Hair follicle dermal papilla cell (primary cell): ENCODE measurements around the gene SIGLEC10. TPM values are rescaled to one million over a fixed set of nuclear protein-coding genes. Genes with fewer than 3 reads are reported as not detected.

Experiments
- small RNA-seq: library from RNA; depleted of rRNA; stranded (forward); fragments of <200 nt; gene quantifications from one replicate; pipeline ENCODE3, GENCODE V24; 2012
- total RNA-seq: library from RNA; depleted of rRNA; stranded (reverse); fragments of >200 nt; gene quantifications from 2 replicates; pipeline ENCODE4 v1.2.3, GENCODE V29; 2012

Gene SIGLEC10, protein sequence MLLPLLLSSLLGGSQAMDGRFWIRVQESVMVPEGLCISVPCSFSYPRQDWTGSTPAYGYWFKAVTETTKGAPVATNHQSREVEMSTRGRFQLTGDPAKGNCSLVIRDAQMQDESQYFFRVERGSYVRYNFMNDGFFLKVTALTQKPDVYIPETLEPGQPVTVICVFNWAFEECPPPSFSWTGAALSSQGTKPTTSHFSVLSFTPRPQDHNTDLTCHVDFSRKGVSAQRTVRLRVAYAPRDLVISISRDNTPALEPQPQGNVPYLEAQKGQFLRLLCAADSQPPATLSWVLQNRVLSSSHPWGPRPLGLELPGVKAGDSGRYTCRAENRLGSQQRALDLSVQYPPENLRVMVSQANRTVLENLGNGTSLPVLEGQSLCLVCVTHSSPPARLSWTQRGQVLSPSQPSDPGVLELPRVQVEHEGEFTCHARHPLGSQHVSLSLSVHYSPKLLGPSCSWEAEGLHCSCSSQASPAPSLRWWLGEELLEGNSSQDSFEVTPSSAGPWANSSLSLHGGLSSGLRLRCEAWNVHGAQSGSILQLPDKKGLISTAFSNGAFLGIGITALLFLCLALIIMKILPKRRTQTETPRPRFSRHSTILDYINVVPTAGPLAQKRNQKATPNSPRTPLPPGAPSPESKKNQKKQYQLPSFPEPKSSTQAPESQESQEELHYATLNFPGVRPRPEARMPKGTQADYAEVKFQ
- total RNA-seq, result not detected in 2 replicates

DNA sequence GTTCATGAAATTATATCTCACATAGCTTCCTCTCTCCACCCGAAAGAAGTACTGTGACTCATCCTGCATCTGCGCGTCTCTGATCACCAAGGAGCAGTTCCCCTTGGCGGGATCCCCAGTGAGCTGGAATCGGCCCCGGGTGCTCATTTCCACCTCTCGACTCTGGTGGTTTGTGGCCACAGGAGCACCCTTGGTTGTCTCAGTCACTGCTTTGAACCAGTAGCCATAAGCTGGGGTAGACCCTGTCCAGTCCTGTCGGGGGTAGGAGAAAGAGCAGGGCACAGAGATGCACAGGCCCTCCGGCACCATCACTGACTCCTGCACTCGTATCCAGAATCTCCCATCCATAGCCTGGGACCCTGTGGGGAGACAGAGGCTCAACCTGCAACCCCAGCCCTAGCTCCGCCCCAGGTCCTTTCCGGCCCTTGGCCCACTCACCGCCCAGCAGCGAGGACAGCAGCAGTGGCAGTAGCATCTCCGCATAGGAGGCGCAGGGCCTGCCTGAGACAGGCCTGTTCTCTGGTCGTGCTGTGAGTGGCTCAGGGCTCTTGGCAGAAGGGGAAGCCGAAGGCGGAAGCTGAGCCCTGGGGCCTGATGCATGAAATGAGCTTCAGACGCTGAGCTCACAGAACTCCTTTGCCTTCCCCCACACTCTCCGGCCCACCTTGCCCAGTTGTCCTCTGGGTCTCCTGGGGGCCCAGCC lies at the start of gene SIGLEC10:
Gene SIGLEC10 (minus strand): TSS at position 536 of the 703 bp plus-strand sequence. CDS start 61 bp downstream, at position 475.

DNA sequence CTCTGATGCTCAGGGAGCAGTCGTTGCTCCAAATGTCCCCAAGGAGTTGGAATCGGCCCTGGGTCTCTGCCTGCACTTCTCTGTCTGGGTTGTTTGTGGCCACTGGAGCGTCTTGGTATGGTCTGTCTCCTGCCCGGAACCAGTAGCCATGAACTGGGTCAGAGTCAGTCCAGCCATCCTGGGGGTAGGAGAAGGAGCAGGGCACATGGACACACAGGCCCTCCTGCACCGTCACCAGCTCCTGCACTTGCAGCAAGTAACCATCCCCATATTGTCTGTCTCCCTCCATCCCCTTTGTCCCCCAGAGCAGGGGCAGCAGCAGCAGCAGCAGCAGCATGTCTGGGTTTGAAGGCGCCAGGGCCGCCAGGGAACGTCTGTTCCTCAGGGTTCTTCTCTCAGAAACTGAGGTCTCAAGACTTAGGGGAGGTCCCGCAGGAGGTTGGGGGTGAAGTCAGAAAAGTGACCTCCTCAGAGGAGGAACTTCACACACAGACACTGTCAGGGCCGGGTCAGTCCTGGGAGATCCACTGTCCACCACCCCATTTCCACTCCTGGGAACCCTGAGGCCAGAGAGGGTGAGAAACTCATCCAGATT lies 40.7 kb upstream of the SIGLEC10 start, which contains the start of gene SIGLEC8:
Gene SIGLEC8 (minus strand): TSS at position 404 of the 595 bp plus-strand sequence. CDS start 67 bp downstream, at position 337.

DNA sequence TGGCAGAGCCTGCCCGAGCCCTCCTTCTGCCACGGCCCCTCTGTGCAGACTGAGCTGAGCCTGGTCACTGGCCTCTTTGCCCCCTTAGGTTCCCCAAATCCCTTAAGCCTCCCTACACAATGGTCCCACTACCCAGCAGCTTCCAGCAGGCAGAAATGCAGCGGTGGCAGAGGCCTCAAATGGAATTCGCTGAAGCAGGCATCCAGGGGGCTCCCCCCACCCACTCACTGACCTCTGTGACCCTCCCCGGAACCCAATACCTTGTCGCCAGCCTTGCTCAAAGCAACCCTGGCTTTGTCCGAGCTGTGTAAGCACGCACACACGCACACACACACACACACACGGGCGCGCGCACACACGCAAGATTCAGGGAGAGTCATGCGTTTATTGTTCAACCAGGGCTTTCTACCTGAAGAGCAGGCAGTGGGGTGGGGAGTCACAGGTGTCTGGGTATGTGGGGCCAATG lies 29.5 kb downstream of the SIGLEC10 start, which contains the start of gene LIM2:
Gene LIM2 (minus strand): TSS at position 51 of the 466 bp plus-strand sequence. CDS start 531 bp downstream, outside the sequence.

DNA sequence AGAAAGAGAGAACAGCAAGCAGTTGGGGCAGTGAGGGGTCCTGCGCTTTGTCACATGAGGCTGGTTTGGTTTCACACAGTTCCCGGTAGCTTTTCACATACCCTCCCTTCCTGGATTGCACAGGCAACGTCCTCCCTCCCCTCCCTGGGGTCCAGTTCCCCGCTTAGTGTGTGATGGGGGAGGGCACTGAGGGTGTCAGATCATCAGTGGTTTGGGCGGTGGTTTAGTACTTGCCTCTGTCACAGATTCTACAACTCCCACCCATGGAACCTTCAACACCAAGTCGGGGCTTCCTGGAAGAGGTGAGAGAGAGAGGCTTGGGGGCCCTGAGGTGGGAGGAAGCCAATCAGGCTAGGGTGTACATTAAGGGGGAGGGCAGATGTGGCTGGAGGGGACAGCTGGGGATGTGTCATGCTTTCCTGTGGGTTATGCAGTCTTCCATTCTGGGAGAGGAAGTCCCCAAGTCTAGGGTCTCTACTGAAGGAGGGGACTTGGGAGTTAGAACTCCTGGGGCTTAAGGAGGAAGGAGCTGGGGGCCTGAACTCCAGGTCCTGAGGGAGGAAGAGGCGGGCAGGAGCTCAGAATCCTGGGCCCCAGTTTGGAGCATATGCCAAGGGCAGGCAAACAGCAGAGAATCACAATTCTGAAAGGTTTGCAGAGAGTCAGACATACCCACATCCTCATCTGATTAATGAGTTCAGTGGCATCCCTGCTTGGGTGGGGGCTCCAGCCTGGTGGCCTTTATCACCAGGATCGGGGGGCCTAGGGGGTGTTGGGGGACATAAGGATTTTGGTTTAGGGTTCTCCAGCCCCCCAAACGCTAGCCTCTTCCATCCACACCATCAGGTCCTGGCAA lies 44.6 kb downstream of the SIGLEC10 start, which contains the start of gene NKG7:
Gene NKG7 (minus strand): TSS at position 6 of the 856 bp plus-strand sequence. CDS start 119 bp downstream, outside the sequence.

DNA sequence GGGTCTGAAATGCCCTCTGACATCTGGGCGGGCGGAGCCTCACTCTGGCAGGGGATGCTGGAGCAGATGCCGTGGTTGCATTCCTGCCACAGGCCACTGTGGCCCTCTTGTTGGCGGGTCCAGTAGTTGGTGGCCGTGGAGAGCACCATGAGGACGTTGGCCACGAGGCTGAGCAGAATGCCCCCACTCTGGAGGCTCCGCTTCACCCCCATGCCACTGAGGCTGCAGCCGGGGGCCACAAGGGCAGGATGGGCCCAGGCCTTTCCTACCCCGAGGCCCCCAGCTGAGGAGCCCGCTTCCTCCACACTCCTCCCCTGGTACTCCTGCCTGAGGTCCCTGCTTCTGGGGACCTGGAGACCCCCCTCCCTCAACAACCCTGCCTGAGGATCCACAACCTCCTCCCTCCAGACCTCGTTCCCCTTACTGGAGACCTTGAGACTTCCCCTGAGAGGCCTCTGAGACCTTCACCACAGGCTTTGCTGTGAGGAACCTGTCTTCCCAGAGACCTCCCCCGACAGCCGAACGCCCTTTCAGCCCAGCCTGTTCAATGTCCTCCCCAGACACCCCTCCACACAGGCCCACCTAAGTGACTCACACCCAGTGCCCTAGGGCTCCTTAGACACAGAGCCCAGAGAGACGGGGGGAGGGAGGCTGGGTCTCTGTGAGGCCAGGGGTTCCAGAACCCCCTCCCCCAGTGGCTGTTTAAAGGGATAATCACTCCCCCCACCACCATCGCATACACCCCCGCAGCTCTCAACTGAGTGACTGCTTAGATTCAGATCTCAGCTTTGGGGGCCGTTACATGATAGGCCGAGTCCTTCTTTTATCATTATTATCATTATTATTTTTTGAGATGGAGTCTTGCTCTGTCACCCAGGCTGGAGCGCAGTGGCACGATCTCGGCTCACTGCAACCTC lies 48.8 kb downstream of the SIGLEC10 start, which contains the start of gene CLDND2:
Gene CLDND2 (minus strand): TSS at position 638 of the 917 bp plus-strand sequence. CDS start 426 bp downstream, at position 212.

DNA sequence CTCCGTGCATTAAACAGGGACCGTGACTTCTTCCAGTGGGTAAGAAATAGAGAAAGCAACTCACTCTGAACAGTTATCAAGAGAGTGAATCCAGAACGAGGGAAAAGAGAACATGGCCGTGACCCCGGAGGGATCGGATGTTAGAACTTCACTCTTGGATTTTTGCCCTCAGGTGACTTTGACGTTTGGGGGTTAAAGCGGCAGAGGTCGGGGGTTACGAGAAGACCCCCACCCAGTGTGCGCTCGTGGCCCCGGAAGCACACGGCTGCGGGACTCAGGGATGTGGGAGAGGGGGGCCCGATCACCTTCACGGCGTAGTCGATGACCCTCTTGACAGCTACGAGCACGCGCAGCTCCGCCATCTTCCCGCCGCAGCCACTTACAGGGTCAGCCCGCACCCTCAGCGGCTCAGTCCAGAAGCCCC lies 51.5 kb downstream of the SIGLEC10 start, which contains the start of gene ETFB:
Gene ETFB (minus strand): TSS at position 424 of the 424 bp plus-strand sequence. CDS start 62 bp downstream, at position 362.

Small RNA genes lying within 50 kb of the gene (small RNA-seq; reads per million reads assigned to genes)
- not detected for gene AC020914.5

Other genes with a start within 250 kb of the SIGLEC10 start
- not detected in 2 replicates for gene CD33, start 192.6 kb downstream of the SIGLEC10 start, total RNA-seq
- gene SIGLECL1, start 166.6 kb downstream of the SIGLEC10 start, total RNA-seq, result not detected in 2 replicates
- gene IGLON5, start 106.0 kb downstream of the SIGLEC10 start, total RNA-seq, result not detected in 2 replicates
- gene VSIG10L, start 75.5 kb downstream of the SIGLEC10 start, total RNA-seq, result 0.49 and 0.81 TPM in 2 replicates
- 48.0 and 58.5 TPM in 2 replicates for gene ETFB, start 51.3 kb downstream of the SIGLEC10 start, total RNA-seq
- not detected in 2 replicates for gene CLDND2, start 48.6 kb downstream of the SIGLEC10 start, total RNA-seq
- gene NKG7, start 45.0 kb downstream of the SIGLEC10 start, total RNA-seq, result not detected in 2 replicates
- gene LIM2, start 29.7 kb downstream of the SIGLEC10 start, total RNA-seq, result not detected in 2 replicates
- not detected in 2 replicates for gene C19orf84, start 27.1 kb downstream of the SIGLEC10 start, total RNA-seq
- gene SIGLEC8, start 40.8 kb upstream of the SIGLEC10 start, total RNA-seq, result not detected in 2 replicates
- gene CEACAM18, start 60.9 kb upstream of the SIGLEC10 start, total RNA-seq, result not detected in 2 replicates
- gene SIGLEC12, start 84.2 kb upstream of the SIGLEC10 start, total RNA-seq, result not detected in 2 replicates
- gene SIGLEC6, start 114.0 kb upstream of the SIGLEC10 start, total RNA-seq, result not detected in 2 replicates
- gene ZNF175, start 153.6 kb upstream of the SIGLEC10 start, total RNA-seq, result 8.4 and 9.4 TPM in 2 replicates
- not detected in 2 replicates for gene SIGLEC5, start 212.8 kb upstream of the SIGLEC10 start, total RNA-seq
- not detected in 2 replicates for gene SIGLEC14, start 229.2 kb upstream of the SIGLEC10 start, total RNA-seq